ENCODE data around the gene TEX264.

The TEX264 gene

DNA sequence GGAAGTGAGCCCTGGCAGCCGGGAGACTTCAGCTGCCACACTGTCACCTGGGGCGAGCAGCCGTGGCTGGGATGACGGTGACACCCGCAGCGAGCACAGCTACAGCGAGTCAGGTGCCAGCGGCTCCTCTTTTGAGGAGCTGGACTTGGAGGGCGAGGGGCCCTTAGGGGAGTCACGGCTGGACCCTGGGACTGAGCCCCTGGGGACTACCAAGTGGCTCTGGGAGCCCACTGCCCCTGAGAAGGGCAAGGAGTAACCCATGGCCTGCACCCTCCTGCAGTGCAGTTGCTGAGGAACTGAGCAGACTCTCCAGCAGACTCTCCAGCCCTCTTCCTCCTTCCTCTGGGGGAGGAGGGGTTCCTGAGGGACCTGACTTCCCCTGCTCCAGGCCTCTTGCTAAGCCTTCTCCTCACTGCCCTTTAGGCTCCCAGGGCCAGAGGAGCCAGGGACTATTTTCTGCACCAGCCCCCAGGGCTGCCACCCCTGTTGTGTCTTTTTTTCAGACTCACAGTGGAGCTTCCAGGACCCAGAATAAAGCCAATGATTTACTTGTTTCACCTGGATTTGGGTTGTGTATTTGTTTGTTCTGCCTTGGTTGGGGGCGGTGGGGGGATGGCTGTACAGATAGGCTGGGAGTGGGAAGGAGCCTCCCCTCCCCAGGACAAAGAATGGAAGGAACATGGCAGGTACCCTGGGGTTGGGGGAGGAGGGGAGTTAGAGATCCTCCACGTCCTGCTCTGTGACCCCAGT is 32.9 kb downstream of the TEX264 start:
- Histone ChIP-seq H3K27ac (no peak overlapping the region), H3K4me3 (ENCODE audit: low read depth, low read length) (no peak overlapping the region), H3K27me3 (replicated peaks) (peaks cover 4% of the 10 kb centered on the region), H3K36me3 (replicated peaks) (peaks cover 10% of the 10 kb centered on the region)
- no peak for DNase-seq
- in situ Hi-C loops (cut with HindIII; ENCODE audit: low pct_ligation_motif_present, low sequenced_read_pairs) = no loop called here
- TF ChIP-seq, protein P1, sequence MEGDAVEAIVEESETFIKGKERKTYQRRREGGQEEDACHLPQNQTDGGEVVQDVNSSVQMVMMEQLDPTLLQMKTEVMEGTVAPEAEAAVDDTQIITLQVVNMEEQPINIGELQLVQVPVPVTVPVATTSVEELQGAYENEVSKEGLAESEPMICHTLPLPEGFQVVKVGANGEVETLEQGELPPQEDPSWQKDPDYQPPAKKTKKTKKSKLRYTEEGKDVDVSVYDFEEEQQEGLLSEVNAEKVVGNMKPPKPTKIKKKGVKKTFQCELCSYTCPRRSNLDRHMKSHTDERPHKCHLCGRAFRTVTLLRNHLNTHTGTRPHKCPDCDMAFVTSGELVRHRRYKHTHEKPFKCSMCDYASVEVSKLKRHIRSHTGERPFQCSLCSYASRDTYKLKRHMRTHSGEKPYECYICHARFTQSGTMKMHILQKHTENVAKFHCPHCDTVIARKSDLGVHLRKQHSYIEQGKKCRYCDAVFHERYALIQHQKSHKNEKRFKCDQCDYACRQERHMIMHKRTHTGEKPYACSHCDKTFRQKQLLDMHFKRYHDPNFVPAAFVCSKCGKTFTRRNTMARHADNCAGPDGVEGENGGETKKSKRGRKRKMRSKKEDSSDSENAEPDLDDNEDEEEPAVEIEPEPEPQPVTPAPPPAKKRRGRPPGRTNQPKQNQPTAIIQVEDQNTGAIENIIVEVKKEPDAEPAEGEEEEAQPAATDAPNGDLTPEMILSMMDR (IDR thresholded peaks at IDR 0.05; ENCODE audit: low read depth, low read length, missing control alignments) = no peak

- peaks cover 7% of the 10 kb centered on the region for H3K36me3 ChIP-seq (replicated peaks)
- peaks cover 4% of the 10 kb centered on the region for H3K27me3 ChIP-seq (replicated peaks)
- no peak overlapping the region for H3K27ac ChIP-seq
- no peak overlapping the region for H3K4me3 ChIP-seq (ENCODE audit: low read depth, low read length)
- DNase-seq = no peak
- TF ChIP-seq, protein P1 (IDR thresholded peaks at IDR 0.05; ENCODE audit: low read depth, low read length, missing control alignments) = no peak
- in situ Hi-C loops (cut with HindIII; ENCODE audit: low pct_ligation_motif_present, low sequenced_read_pairs) = no loop called here
These were observed 33.5 kb downstream of the TEX264 start for GRCh38 chr3:51704511-51704950.

GRCh38 chr3:51705276-51706020 is 34.4 kb downstream of the TEX264 start:
- TF ChIP-seq, protein P1 (IDR thresholded peaks at IDR 0.05; ENCODE audit: low read depth, low read length, missing control alignments) = no peak
- Histone ChIP-seq H3K27ac (no peak overlapping the region), H3K36me3 (replicated peaks) (no peaks in the 10 kb centered on the region), H3K4me3 (ENCODE audit: low read depth, low read length) (no peak overlapping the region), H3K27me3 (replicated peaks) (peaks cover 4% of the 10 kb centered on the region)
- no peak for DNase-seq
- in situ Hi-C loops (cut with HindIII; ENCODE audit: low pct_ligation_motif_present, low sequenced_read_pairs) = no loop called here

DNA sequence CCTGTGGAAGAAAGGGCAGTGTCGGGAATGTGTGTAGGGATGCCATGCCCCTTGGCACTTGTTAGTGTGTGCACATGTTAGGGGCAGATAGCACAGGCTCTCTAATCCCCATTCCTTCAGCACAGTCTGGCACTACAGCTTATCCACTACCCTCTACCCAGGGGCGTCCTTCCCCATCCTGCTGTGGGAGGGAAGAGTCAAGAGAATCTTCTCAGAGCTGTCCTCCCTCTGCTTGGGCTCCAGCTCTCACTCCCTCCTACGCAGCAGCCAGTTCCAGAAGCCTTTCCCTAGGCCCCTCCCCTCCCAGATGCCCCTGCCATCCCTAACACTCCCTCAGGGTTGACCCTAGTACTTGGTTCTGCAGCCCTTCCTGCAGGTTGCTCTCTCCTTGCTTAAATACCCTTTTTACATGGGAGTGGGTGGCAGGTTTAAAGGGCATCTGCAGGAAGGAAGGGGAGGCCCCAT is 35.0 kb downstream of the TEX264 start:
- H3K4me3 ChIP-seq (ENCODE audit: low read depth, low read length) = no peak overlapping the region
- H3K36me3 ChIP-seq (replicated peaks) = no peaks in the 10 kb centered on the region
- in situ Hi-C loops (cut with HindIII; ENCODE audit: low pct_ligation_motif_present, low sequenced_read_pairs) = no loop called here
- no peak overlapping the region for H3K27ac ChIP-seq
- peaks cover 4% of the 10 kb centered on the region for H3K27me3 ChIP-seq (replicated peaks)
- TF ChIP-seq, protein P1 (IDR thresholded peaks at IDR 0.05; ENCODE audit: low read depth, low read length, missing control alignments) = no peak
- no peak for DNase-seq

DNA sequence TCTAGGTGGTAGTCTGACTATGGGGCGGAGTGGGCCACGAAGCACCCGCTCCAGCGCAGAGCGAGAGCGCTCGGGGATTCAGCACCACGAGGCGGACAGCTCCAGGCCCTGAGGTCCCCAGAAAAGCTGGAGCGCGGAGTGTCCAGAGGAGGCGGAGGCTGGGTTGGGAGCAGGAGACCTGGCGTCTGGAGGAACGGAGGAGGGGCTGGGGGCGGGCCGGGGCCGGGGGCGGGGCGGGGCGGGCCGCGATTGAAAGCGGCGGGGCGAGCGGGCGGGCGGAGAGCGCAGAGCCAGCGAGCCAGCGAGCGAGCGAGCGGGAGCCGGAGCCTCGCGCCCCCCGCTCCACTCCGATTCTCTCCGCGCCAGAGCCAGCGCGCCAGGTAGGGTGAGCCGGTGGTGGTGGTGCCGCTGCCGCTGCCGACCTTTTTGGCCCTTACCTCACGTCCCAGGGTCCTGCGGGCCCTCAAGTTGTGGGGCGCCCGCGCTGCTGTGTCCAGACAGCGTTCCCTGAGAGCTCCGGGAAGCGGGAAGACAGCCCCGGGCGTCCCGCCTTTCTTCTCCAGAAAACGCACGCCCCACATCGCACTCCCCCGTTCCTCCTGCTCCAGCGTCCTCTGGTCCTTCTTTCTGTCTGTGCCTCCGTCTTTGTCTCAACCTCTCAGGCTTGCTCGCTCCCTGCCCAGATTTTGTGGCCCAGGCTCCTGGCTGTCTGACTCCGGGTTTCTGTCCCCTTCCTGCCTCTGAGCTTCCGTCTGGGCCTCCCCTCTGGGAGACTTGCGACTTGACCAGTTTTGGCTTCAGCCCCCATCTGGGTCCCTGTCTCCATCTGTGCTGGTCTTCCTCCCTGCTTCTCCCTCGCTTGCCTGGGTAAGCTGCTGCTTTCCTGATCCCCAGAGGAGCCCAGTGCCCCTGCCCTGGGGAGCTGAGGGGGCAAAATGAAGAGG is 36.0 kb downstream of the TEX264 start, which contains the start of gene GRM2:
GRM2 (plus strand) TSS at position 281 of the 944 bp plus-strand sequence. CDS start 1,916 bp downstream, outside the sequence.
- peaks cover 4% of the 10 kb centered on the region for H3K27me3 ChIP-seq (replicated peaks)
- in situ Hi-C loops (cut with HindIII; ENCODE audit: low pct_ligation_motif_present, low sequenced_read_pairs) = no loop called here
- TF ChIP-seq, protein P1 (IDR thresholded peaks at IDR 0.05; ENCODE audit: low read depth, low read length, missing control alignments) = peak; percentile 23
- H3K36me3 ChIP-seq (replicated peaks) = no peaks in the 10 kb centered on the region
- DNase-seq = peak; percentile 77
- H3K4me3 ChIP-seq (ENCODE audit: low read depth, low read length) = peak within 1 kb of the TSS; percentile 48
- H3K27ac ChIP-seq = no peak within 1 kb of the TSS

All from brain microvascular endothelial cell (primary cell).